OCI-LY7 (cell line): ENCODE results near the gene SLC44A4. TPM values are rescaled to one million over a fixed set of nuclear protein-coding genes. Genes with fewer than 3 reads are reported as not detected.
A peak's percentile ranks its signal among the peaks of the same experiment; 100 is the strongest.
"Not testable (repeated sequence)": the region's sequence is repeated elsewhere in the genome, so short reads cannot be mapped to it uniquely, and the experiment has no call there.

Source experiments
- BruUV-seq: library from RNA; stranded (reverse); fragments of 400-500 nt; replicated peaks from 2 replicates; lab custom pipeline; 2021; lab: Mats Ljungman, UMichigan
- CTCF ChIA-PET: fragments of 300-600 bp; sonication (Branson Sonifier 250); formaldehyde crosslinking; loops from one replicate; lab custom pipeline; 2022; ENCODE audit warnings: antibody characterized with exemption; ENCODE audit not compliant: unreplicated experiment; lab: Charles Lee
- POLR2A ChIA-PET: fragments of 300-600 bp; sonication (Branson Sonifier 250); formaldehyde crosslinking; loops from one replicate; lab custom pipeline; 2022; ENCODE audit warnings: antibody characterized with exemption; lab: Charles Lee
- DNase-seq: peaks from one replicate; pipeline ENCODE4 v3.0.0-alpha.2; 2015; ENCODE audit warnings: low spot score
- H2AFZ ChIP-seq: fragments of 200-600 bp; sonication (generic), shearing (Covaris generic); 2 replicates; pipeline ENCODE4 v1.6.1; 2014; ENCODE audit warnings: mild to moderate bottlenecking, antibody characterized with exemption, low read length, moderate library complexity
- H3K27ac ChIP-seq: fragments of 200-600 bp; sonication (generic); 2 replicates; pipeline ENCODE4 v1.5.1; 2014; ENCODE audit warnings: mixed run types, low read depth, mild to moderate bottlenecking, moderate library complexity, low read length, inconsistent platforms; ENCODE audit not compliant: poor library complexity, severe bottlenecking
- H3K36me3 ChIP-seq: fragments of 200-600 bp; sonication (generic); 2 replicates; pipeline ENCODE4 v1.6.1; 2014; ENCODE audit warnings: mild to moderate bottlenecking, antibody characterized with exemption, low read length, moderate library complexity, mixed read lengths; ENCODE audit not compliant: insufficient read depth
- H3K4me1 ChIP-seq: fragments of 200-600 bp; sonication (generic); 2 replicates; pipeline ENCODE4 v1.5.1; 2014; ENCODE audit warnings: mild to moderate bottlenecking, low read length; ENCODE audit not compliant: insufficient read depth, poor library complexity, severe bottlenecking
- H3K4me2 ChIP-seq: fragments of 200-600 bp; sonication (generic); 2 replicates; pipeline ENCODE4 v1.6.1; 2014; ENCODE audit warnings: mild to moderate bottlenecking, low read length
- H3K4me3 ChIP-seq: fragments of 200-600 bp; sonication (generic); 2 replicates; pipeline ENCODE4 v1.5.1; 2014; ENCODE audit warnings: mild to moderate bottlenecking, low read depth, low read length; ENCODE audit not compliant: poor library complexity, severe bottlenecking
- H3K79me2 ChIP-seq: fragments of 200-600 bp; sonication (generic); 2 replicates; pipeline ENCODE4 v1.6.1; 2016; ENCODE audit warnings: low read depth, mild to moderate bottlenecking, low read length, moderate library complexity, mixed read lengths; ENCODE audit not compliant: insufficient read depth
- H3K9me2 ChIP-seq: fragments of 200-600 bp; sonication (generic); 2 replicates; pipeline ENCODE4 v1.6.1; 2016; ENCODE audit warnings: mild to moderate bottlenecking, low read length, mixed read lengths; ENCODE audit not compliant: insufficient read depth
- H3K9me3 ChIP-seq: fragments of 200-600 bp; sonication (generic); 2 replicates; pipeline ENCODE4 v1.6.1; 2014; ENCODE audit warnings: mild to moderate bottlenecking, mixed run types, low read length, mixed read lengths
- H4K20me1 ChIP-seq: fragments of 200-600 bp; sonication (generic); 2 replicates; pipeline ENCODE4 v1.6.1; 2014; ENCODE audit warnings: mild to moderate bottlenecking, antibody characterized with exemption, low read length, moderate library complexity, mixed read lengths; ENCODE audit not compliant: insufficient read depth
- CTCF ChIP-seq: fragments of 200-600 bp; sonication (generic); conservative IDR thresholded peaks from 2 replicates; pipeline ENCODE4 v1.5.1; 2014; ENCODE audit warnings: mild to moderate bottlenecking, antibody characterized with exemption, low read length, moderate library complexity, mixed read lengths
- EZH2phosphoT487 ChIP-seq: fragments of 200-600 bp; sonication (generic); IDR thresholded peaks from 2 replicates; pipeline ENCODE4 v1.6.1; 2018; ENCODE audit warnings: low read depth, borderline replicate concordance, mild to moderate bottlenecking, mixed run types, antibody characterized with exemption, low read length, moderate library complexity, mixed read lengths
- intact Hi-C: fragments of 100-400 bp; cut with micrococcal nuclease; formaldehyde crosslinking; loops from one replicate; pipeline ENCODE4 v1.10.0; 2022; ENCODE audit not compliant: unreplicated experiment
- total RNA-seq, 2 experiments: library from RNA; depleted of rRNA in 1 of 2; stranded (reverse); fragments of >200 nt in 1 of 2; shearing (Covaris generic) in 1 of 2; gene quantifications; 2 replicates each; pipeline ENCODE4 v1.2.3, GENCODE V29; 2014 to 2022

Gene SLC44A4
- total RNA-seq, 2 experiments from 2014 or later, result not detected

DNA sequence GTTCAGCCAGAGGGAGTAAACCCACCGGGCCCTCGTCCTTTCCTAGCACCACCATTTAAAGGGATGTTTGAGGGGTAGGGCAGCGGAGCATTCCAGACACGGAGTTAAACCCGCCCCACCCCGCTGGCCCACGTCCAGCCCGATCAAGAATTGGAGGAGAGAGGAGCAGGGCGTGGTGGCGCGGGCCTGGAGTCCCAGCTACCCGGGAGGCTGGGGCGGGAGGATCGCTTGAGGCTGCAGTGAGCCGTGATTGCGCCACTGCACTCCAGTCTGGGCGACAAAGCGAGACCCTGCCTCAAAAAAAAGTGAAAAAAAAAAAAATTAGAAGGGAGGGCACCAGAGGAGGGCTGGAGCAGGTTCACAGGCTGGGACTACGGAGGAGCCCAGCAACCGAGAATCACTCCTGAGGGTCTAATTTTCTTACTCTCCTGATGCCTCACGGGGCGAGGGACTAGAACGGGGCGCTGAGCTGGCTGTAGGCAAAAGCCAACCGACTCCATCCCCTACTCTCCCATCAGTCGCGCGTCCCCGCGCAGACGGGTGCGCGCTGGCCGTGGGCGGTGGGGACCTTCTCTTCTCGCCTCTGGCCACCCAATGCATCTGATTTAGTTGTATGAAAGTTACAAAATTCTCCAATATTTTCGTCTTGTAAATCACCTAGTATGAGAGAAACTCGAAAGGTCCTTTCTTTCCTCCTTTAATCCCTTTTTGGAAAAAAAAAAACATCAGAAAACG lies 57.3 kb downstream of the SLC44A4 start:
- intact Hi-C loops, result no loop called here
- Histone ChIP-seq H3K36me3 (no peaks in the 10 kb centered on the region), H3K27ac (peak overlapping the region; percentile 34), H3K4me3 (peak overlapping the region; percentile 70), H3K4me2 (peak overlapping the region; percentile 85), H3K9me3 (no peaks in the 10 kb centered on the region), H2AFZ (peak overlapping the region; percentile 97), H4K20me1 (no peaks in the 10 kb centered on the region), H3K79me2 (no peaks in the 10 kb centered on the region), H3K4me1 (peaks cover 57% of the 10 kb centered on the region), H3K9me2 (no peaks in the 10 kb centered on the region)
- TF ChIP-seq CTCF, result no peak
- TF ChIP-seq EZH2phosphoT487, result no peak
- BruUV-seq, result no TSS peak
- ChIA-PET POLR2A (interaction anchor here (2.3 kb wide), 1 partner anchor 14 kb away, joined by 9 read pairs; the partner anchor contains the start of gene LSM2), CTCF (interaction anchor here (1.2 kb wide), 1 partner anchor 111 kb away, joined by 3 read pairs; no protein-coding TSS in a partner anchor)
- peak; percentile 43 for DNase-seq

DNA sequence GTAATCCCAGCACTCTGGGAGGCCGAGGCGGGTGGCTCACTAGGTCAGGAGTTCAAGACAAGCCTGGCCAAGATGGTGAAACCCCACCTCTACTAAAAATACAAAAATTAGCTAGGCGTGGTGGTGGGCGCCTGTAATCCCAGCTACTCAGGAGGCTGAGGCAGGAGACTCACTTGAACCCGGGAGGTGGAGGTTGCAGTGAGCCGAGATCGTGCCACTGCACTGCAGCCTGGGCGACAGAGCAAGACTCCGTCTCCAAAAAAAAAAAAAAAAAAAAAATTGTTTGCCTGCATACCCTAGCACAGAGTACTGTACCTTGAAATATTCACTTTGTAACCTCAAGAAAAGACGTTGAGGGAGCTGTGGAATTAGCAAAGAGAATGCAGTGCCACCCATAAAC lies 58.4 kb downstream of the SLC44A4 start:
- H4K20me1 ChIP-seq, H3K27ac ChIP-seq, H3K4me2 ChIP-seq, DNase-seq, H2AFZ ChIP-seq, H3K4me3 ChIP-seq, CTCF ChIA-PET, BruUV-seq, H3K9me2 ChIP-seq, H3K79me2 ChIP-seq, H3K9me3 ChIP-seq, H3K36me3 ChIP-seq, intact Hi-C loops: not testable (repeated sequence)
- POLR2A ChIA-PET, result interaction anchor here (1.2 kb wide), 1 partner anchor 13 kb away, joined by 5 read pairs; the partner anchor contains the start of gene LSM2
- H3K4me1 ChIP-seq, result peaks cover 46% of the 10 kb centered on the region

- no peaks in the 10 kb centered on the region for H3K79me2 ChIP-seq
- H4K20me1 ChIP-seq, result no peaks in the 10 kb centered on the region
- H3K36me3 ChIP-seq, result no peaks in the 10 kb centered on the region
- no peak overlapping the region for H3K4me3 ChIP-seq
- no peaks in the 10 kb centered on the region for H3K9me3 ChIP-seq
- no peak for TF ChIP-seq CTCF
- no peak for TF ChIP-seq EZH2phosphoT487
- ChIA-PET CTCF (no interaction called here), POLR2A (interaction anchor here (0.8 to 1.2 kb wide), 2 partner anchors 10 to 13 kb away, joined by 3 to 5 read pairs; partner anchors contain the start of gene LSM2)
- H3K4me1 ChIP-seq, result peaks cover 43% of the 10 kb centered on the region
- H3K27ac ChIP-seq, result no peak overlapping the region
- no peak for DNase-seq
- BruUV-seq, result no TSS peak
- H2AFZ ChIP-seq, result no peak overlapping the region
- intact Hi-C loops, result loop anchor here (10.0 kb wide), 1 partner anchor 1575 kb away; the partner anchor contains the start of gene KIFC1
- no peak overlapping the region for H3K4me2 ChIP-seq
- H3K9me2 ChIP-seq, result no peaks in the 10 kb centered on the region
Observed at GRCh38 chr6:31819871-31820299, 58.9 kb downstream of the SLC44A4 start.
